ENCODE measurements around the gene CCT8. TPM values are rescaled to one million over a fixed set of nuclear protein-coding genes. Genes with fewer than 3 reads are reported as not detected.

The CCT8 gene
- total and polyA plus RNA-seq, 9 of the 15 experiments (the other 6 are each of a cell fraction or from before 2014, with no cell fraction given) = 451 to 1,153 (median 677) TPM

GRCh38 chr21:29073222-29074006 is at the start of gene CCT8 (continued):
- TF ChIP-seq, protein P1, sequence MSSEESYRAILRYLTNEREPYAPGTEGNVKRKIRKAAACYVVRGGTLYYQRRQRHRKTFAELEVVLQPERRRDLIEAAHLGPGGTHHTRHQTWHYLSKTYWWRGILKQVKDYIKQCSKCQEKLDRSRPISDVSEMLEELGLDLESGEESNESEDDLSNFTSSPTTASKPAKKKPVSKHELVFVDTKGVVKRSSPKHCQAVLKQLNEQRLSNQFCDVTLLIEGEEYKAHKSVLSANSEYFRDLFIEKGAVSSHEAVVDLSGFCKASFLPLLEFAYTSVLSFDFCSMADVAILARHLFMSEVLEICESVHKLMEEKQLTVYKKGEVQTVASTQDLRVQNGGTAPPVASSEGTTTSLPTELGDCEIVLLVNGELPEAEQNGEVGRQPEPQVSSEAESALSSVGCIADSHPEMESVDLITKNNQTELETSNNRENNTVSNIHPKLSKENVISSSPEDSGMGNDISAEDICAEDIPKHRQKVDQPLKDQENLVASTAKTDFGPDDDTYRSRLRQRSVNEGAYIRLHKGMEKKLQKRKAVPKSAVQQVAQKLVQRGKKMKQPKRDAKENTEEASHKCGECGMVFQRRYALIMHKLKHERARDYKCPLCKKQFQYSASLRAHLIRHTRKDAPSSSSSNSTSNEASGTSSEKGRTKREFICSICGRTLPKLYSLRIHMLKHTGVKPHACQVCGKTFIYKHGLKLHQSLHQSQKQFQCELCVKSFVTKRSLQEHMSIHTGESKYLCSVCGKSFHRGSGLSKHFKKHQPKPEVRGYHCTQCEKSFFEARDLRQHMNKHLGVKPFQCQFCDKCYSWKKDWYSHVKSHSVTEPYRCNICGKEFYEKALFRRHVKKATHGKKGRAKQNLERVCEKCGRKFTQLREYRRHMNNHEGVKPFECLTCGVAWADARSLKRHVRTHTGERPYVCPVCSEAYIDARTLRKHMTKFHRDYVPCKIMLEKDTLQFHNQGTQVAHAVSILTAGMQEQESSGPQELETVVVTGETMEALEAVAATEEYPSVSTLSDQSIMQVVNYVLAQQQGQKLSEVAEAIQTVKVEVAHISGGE (CRISPR knock-in tag; IDR thresholded peaks at IDR 0.05) = no peak; a peak in 1 of 6 replicates
- no peak; the same call in 1 of the 2 replicates for TF ChIP-seq CEBPZ (IDR thresholded peaks at IDR 0.05; ENCODE audit: borderline replicate concordance, low read depth, low read length)
- no peak for TF ChIP-seq SLC30A9 (CRISPR knock-in tag; IDR thresholded peaks at IDR 0.05)
- TF ChIP-seq ZNF133 (CRISPR knock-in tag; IDR thresholded peaks at IDR 0.05) = no peak
- no peak for TF ChIP-seq ZNF561 (CRISPR knock-in tag; conservative IDR thresholded peaks at IDR 0.05)
- no peak for TF ChIP-seq DNMT1 (IDR thresholded peaks at IDR 0.05)
- no peak for TF ChIP-seq TSC22D4 (tag; IDR thresholded peaks at IDR 0.05)
- TF ChIP-seq ARID1B (IDR thresholded peaks at IDR 0.05) = no peak
- peak; percentile 56 for TF ChIP-seq PCBP1 (IDR thresholded peaks at IDR 0.05; ENCODE audit: low read depth, low read length, poor library complexity, severe bottlenecking)
- no peak for TF ChIP-seq BCLAF1 (IDR thresholded peaks at IDR 0.05; ENCODE audit: borderline replicate concordance in 1 of 2, control insufficient read depth in 1 of 2, low read depth in 2 of 2, low read length in 1 of 2)
- TF ChIP-seq ATF3 (IDR thresholded peaks at IDR 0.05) = no peak
- no peak; the same call in none of the 2 replicates for TF ChIP-seq ATF3 (CRISPR knock-in tag; conservative IDR thresholded peaks at IDR 0.05)
- peak in 1 of 2 experiments; percentile 60; a peak in 1 of 4 replicates for TF ChIP-seq SRF (CRISPR knock-in tag; IDR thresholded peaks at IDR 0.05)
- no peak for TF ChIP-seq HOXB6 (CRISPR knock-in tag; IDR thresholded peaks at IDR 0.05; ENCODE audit: borderline replicate concordance)
- TF ChIP-seq GTF2F1 (IDR thresholded peaks at IDR 0.05; ENCODE audit: low read depth, low read length) = peak; percentile 90

All from K562 (cell line).